WTC11 (cell line): ENCODE results near the gene INAFM2. TPM values are rescaled to one million over a fixed set of nuclear protein-coding genes. Genes with fewer than 3 reads are reported as not detected.

Experiments
- ATAC-seq: fragments of 200-7000 bp; cut with Tn5 transposase; 2 replicates; pipeline ENCODE4 v1.10.0; 2021; ENCODE audit warnings: mild to moderate bottlenecking, moderate library complexity
- CTCF ChIA-PET: fragments of 300-600 bp; sonication (Branson Sonifier 250); formaldehyde crosslinking; loops from one replicate; lab custom pipeline; 2021; ENCODE audit warnings: antibody characterized with exemption; lab: Charles Lee
- POLR2A ChIA-PET: fragments of 350-600 bp; sonication (Branson Sonifier 250); formaldehyde crosslinking; loops from one replicate; lab custom pipeline; 2021; ENCODE audit warnings: antibody characterized with exemption; lab: Charles Lee
- DNase-seq: peaks from one replicate; pipeline ENCODE4 v3.0.0; 2021; ENCODE audit warnings: low spot score
- H3K27ac Mint-ChIP-seq: 2 replicates; pipeline ENCODE4 v1.8.0; 2021; ENCODE audit warnings: mixed read lengths
- H3K27me3 Mint-ChIP-seq: 2 replicates; pipeline ENCODE4 v1.8.0; 2021; ENCODE audit warnings: low read depth, mild to moderate bottlenecking, moderate library complexity, mixed read lengths
- H3K36me3 Mint-ChIP-seq: 2 replicates; pipeline ENCODE4 v1.8.0; 2021; ENCODE audit warnings: mixed read lengths
- H3K4me1 Mint-ChIP-seq: 2 replicates; pipeline ENCODE4 v1.8.0; 2022; ENCODE audit warnings: mixed read lengths
- H3K4me3 Mint-ChIP-seq: 2 replicates; pipeline ENCODE4 v1.8.0; 2021; ENCODE audit warnings: mild to moderate bottlenecking, moderate library complexity, mixed read lengths
- H3K9me3 Mint-ChIP-seq: 2 replicates; pipeline ENCODE4 v1.8.0; 2021; ENCODE audit warnings: mixed read lengths
- ATF1 ChIP-seq: sonication (generic); formaldehyde crosslinking; IDR thresholded peaks from 2 replicates; pipeline ENCODE4 v1.8.1; 2023; ENCODE audit warnings: mild to moderate bottlenecking, moderate library complexity, missing genetic modification reagents
- ATF3 ChIP-seq: sonication (generic); formaldehyde crosslinking; conservative IDR thresholded peaks from 2 replicates; pipeline ENCODE4 v1.8.1; 2022; ENCODE audit warnings: mild to moderate bottlenecking, missing genetic modification reagents
- FOXP4 ChIP-seq: sonication (generic); formaldehyde crosslinking; IDR thresholded peaks from 2 replicates; pipeline ENCODE4 v1.8.0; 2022; ENCODE audit warnings: mild to moderate bottlenecking, missing genetic modification reagents
- HMGA2 ChIP-seq: fragments of 250-450 bp; sonication (Bioruptor Pico); IDR thresholded peaks from 2 replicates; pipeline ENCODE4 v1.4.0; 2021; ENCODE audit warnings: mild to moderate bottlenecking, moderate library complexity
- IRF1 ChIP-seq: sonication (generic); formaldehyde crosslinking; IDR thresholded peaks from 2 replicates; pipeline ENCODE4 v1.8.0; 2023; ENCODE audit warnings: missing genetic modification reagents
- MLX ChIP-seq: sonication (generic); formaldehyde crosslinking; IDR thresholded peaks from 2 replicates; pipeline ENCODE4 v1.8.1; 2023; ENCODE audit warnings: mild to moderate bottlenecking, missing genetic modification reagents, moderate library complexity
- NR1H2 ChIP-seq: sonication (generic); formaldehyde crosslinking; IDR thresholded peaks from 2 replicates; pipeline ENCODE4 v1.9.0; 2021; ENCODE audit warnings: mild to moderate bottlenecking, moderate library complexity, missing genetic modification reagents
- TEAD4 ChIP-seq: sonication (generic); formaldehyde crosslinking; IDR thresholded peaks from 2 replicates; pipeline ENCODE4 v1.8.0; 2022; ENCODE audit warnings: mild to moderate bottlenecking, missing genetic modification reagents
- TP53 ChIP-seq: sonication (generic); formaldehyde crosslinking; IDR thresholded peaks from 2 replicates; pipeline ENCODE4 v1.8.1; 2023; ENCODE audit warnings: mild to moderate bottlenecking, missing genetic modification reagents
- ZBTB21 ChIP-seq: sonication (generic); formaldehyde crosslinking; IDR thresholded peaks from 2 replicates; pipeline ENCODE4 v1.8.1; 2023; ENCODE audit warnings: mild to moderate bottlenecking, missing genetic modification reagents, borderline replicate concordance
- total RNA-seq: library from RNA; stranded (reverse); gene quantifications from 3 replicates; pipeline ENCODE4 v1.2.3, GENCODE V29; 2021
- TF ChIP-seq, protein P1 (sequence below): fragments of 250-450 bp; sonication (Bioruptor Pico); IDR thresholded peaks from 2 replicates; pipeline ENCODE4 v1.9.0; 2021; ENCODE audit warnings: mild to moderate bottlenecking
- TF ChIP-seq, protein P2 (sequence below): sonication (generic); formaldehyde crosslinking; IDR thresholded peaks from 2 replicates; pipeline ENCODE4 v1.8.0; 2023; ENCODE audit warnings: missing genetic modification reagents, mild to moderate bottlenecking, borderline replicate concordance
- TF ChIP-seq, protein P3 (sequence below): fragments of 250-450 bp; sonication (Bioruptor Pico); IDR thresholded peaks from 2 replicates; pipeline ENCODE4 v1.8.0; 2021; ENCODE audit warnings: mild to moderate bottlenecking
- TF ChIP-seq, protein P4 (sequence below): sonication (generic); formaldehyde crosslinking; IDR thresholded peaks from 2 replicates; pipeline ENCODE4 v1.8.1; 2022; ENCODE audit warnings: mild to moderate bottlenecking, moderate library complexity, missing genetic modification reagents

Gene INAFM2
- total RNA-seq, 1 experiment from 2014 or later = 34.2 TPM

DNA sequence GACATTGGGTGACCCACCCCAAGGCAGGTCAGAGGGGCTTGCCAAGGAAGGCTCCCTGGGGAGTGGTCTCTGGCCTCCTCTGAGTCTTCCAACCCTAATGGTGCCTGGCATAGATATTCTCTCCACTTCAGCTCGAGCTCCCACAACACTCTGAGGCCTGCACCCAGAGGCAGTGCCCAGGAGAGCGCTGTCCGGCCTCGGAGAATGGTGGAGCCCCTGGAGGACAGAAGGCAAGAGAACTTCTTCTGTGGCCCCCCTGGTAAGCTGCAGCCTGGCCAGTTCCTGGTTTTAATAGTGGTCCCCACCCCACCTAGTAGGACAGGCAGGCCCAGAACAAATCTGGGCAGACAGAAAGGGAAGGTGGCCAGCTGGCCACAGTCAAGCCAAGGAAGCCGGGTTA lies 41.5 kb downstream of the INAFM2 start:
- ChIA-PET POLR2A (no interaction called here), CTCF (interaction anchor here (7.2 to 8.4 kb wide), 2 partner anchors 21 to 26 kb away, joined by 78 to 87 read pairs; partner anchors contain the start of gene CCDC9B)
- Mint-ChIP-seq H3K4me3 (no peak overlapping the region), H3K4me1 (peaks cover 5% of the 10 kb centered on the region), H3K27ac (no peak overlapping the region), H3K9me3 (no peaks in the 10 kb centered on the region), H3K36me3 (no peaks in the 10 kb centered on the region)
- no peak for DNase-seq
- ATAC-seq = no peak
- no peak for TF ChIP-seq ZBTB21 (CRISPR knock-in tag)
- TF ChIP-seq TEAD4 (CRISPR knock-in tag) = no peak
- TF ChIP-seq, protein P1, sequence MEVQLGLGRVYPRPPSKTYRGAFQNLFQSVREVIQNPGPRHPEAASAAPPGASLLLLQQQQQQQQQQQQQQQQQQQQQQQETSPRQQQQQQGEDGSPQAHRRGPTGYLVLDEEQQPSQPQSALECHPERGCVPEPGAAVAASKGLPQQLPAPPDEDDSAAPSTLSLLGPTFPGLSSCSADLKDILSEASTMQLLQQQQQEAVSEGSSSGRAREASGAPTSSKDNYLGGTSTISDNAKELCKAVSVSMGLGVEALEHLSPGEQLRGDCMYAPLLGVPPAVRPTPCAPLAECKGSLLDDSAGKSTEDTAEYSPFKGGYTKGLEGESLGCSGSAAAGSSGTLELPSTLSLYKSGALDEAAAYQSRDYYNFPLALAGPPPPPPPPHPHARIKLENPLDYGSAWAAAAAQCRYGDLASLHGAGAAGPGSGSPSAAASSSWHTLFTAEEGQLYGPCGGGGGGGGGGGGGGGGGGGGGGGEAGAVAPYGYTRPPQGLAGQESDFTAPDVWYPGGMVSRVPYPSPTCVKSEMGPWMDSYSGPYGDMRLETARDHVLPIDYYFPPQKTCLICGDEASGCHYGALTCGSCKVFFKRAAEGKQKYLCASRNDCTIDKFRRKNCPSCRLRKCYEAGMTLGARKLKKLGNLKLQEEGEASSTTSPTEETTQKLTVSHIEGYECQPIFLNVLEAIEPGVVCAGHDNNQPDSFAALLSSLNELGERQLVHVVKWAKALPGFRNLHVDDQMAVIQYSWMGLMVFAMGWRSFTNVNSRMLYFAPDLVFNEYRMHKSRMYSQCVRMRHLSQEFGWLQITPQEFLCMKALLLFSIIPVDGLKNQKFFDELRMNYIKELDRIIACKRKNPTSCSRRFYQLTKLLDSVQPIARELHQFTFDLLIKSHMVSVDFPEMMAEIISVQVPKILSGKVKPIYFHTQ (CRISPR knock-in tag) = no peak
- TF ChIP-seq IRF1 (CRISPR knock-in tag) = no peak
- TF ChIP-seq, protein P2, sequence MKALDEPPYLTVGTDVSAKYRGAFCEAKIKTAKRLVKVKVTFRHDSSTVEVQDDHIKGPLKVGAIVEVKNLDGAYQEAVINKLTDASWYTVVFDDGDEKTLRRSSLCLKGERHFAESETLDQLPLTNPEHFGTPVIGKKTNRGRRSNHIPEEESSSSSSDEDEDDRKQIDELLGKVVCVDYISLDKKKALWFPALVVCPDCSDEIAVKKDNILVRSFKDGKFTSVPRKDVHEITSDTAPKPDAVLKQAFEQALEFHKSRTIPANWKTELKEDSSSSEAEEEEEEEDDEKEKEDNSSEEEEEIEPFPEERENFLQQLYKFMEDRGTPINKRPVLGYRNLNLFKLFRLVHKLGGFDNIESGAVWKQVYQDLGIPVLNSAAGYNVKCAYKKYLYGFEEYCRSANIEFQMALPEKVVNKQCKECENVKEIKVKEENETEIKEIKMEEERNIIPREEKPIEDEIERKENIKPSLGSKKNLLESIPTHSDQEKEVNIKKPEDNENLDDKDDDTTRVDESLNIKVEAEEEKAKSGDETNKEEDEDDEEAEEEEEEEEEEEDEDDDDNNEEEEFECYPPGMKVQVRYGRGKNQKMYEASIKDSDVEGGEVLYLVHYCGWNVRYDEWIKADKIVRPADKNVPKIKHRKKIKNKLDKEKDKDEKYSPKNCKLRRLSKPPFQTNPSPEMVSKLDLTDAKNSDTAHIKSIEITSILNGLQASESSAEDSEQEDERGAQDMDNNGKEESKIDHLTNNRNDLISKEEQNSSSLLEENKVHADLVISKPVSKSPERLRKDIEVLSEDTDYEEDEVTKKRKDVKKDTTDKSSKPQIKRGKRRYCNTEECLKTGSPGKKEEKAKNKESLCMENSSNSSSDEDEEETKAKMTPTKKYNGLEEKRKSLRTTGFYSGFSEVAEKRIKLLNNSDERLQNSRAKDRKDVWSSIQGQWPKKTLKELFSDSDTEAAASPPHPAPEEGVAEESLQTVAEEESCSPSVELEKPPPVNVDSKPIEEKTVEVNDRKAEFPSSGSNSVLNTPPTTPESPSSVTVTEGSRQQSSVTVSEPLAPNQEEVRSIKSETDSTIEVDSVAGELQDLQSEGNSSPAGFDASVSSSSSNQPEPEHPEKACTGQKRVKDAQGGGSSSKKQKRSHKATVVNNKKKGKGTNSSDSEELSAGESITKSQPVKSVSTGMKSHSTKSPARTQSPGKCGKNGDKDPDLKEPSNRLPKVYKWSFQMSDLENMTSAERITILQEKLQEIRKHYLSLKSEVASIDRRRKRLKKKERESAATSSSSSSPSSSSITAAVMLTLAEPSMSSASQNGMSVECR (CRISPR knock-in tag) = no peak
- TF ChIP-seq HMGA2 (CRISPR knock-in tag) = no peak
- TF ChIP-seq TP53 (CRISPR knock-in tag) = no peak
- no peak for TF ChIP-seq ATF1
- TF ChIP-seq, protein P3, sequence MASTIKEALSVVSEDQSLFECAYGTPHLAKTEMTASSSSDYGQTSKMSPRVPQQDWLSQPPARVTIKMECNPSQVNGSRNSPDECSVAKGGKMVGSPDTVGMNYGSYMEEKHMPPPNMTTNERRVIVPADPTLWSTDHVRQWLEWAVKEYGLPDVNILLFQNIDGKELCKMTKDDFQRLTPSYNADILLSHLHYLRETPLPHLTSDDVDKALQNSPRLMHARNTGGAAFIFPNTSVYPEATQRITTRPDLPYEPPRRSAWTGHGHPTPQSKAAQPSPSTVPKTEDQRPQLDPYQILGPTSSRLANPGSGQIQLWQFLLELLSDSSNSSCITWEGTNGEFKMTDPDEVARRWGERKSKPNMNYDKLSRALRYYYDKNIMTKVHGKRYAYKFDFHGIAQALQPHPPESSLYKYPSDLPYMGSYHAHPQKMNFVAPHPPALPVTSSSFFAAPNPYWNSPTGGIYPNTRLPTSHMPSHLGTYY (CRISPR knock-in tag) = no peak
- no peak for TF ChIP-seq FOXP4 (CRISPR knock-in tag)
- TF ChIP-seq ATF3 (CRISPR knock-in tag) = no peak
- no peak for TF ChIP-seq MLX
- no peak for TF ChIP-seq NR1H2 (CRISPR knock-in tag)
- TF ChIP-seq, protein P4, sequence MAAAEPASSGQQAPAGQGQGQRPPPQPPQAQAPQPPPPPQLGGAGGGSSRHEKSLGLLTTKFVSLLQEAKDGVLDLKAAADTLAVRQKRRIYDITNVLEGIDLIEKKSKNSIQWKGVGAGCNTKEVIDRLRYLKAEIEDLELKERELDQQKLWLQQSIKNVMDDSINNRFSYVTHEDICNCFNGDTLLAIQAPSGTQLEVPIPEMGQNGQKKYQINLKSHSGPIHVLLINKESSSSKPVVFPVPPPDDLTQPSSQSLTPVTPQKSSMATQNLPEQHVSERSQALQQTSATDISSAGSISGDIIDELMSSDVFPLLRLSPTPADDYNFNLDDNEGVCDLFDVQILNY (CRISPR knock-in tag) = no peak
- TF ChIP-seq, all 79 proteins: peak for 0
- H3K27me3 Mint-ChIP-seq = peaks cover 41% of the 10 kb centered on the region
